CD8-positive, alpha-beta memory T cell (primary cell): ENCODE data around the gene COQ9. TPM values are rescaled to one million over a fixed set of nuclear protein-coding genes. Genes with fewer than 3 reads are reported as not detected.
A peak's percentile ranks its signal among the peaks of the same experiment; 100 is the strongest.

Source experiments
- CTCF ChIA-PET: fragments of 350-600 bp; sonication (Branson Sonifier 250); formaldehyde crosslinking; loops from one replicate; lab custom pipeline; 2021; ENCODE audit warnings: antibody characterized with exemption; lab: Charles Lee
- POLR2A ChIA-PET: fragments of 350-600 bp; sonication (Branson Sonifier 250); formaldehyde crosslinking; loops from one replicate; lab custom pipeline; 2021; ENCODE audit warnings: antibody characterized with exemption; lab: Charles Lee
- DNase-seq, 5 donors: peaks; one replicate each; pipeline versions ENCODE4 v3.0.0 to v3.0.0-alpha.2; 2020 to 2022; ENCODE audit warnings: mixed read lengths in 1 of 5
- H3K27ac ChIP-seq: one replicate; pipeline ENCODE4 v1.7.0; 2013; ENCODE audit warnings: low read depth, mild to moderate bottlenecking, low read length, moderate library complexity
- H3K27me3 ChIP-seq: 2 replicates; pipeline ENCODE4 v1.7.0; 2013; ENCODE audit warnings: low read length, mild to moderate bottlenecking; ENCODE audit not compliant: insufficient read depth, poor library complexity, severe bottlenecking
- H3K36me3 ChIP-seq: 2 replicates; pipeline ENCODE4 v1.7.0; 2013; ENCODE audit warnings: mild to moderate bottlenecking, low read length, moderate library complexity; ENCODE audit not compliant: insufficient read depth
- H3K4me1 ChIP-seq: 2 replicates; pipeline ENCODE4 v1.7.0; 2013; ENCODE audit warnings: mild to moderate bottlenecking, low read length, moderate library complexity; ENCODE audit not compliant: insufficient read depth
- H3K4me3 ChIP-seq: 2 replicates; pipeline ENCODE4 v1.7.0; 2013; ENCODE audit warnings: mild to moderate bottlenecking, low read length
- H3K9me3 ChIP-seq: 2 replicates; pipeline ENCODE4 v1.7.0; 2013; ENCODE audit warnings: mild to moderate bottlenecking, low read length
- H3K27ac Mint-ChIP-seq, 8 donors: one replicate each; pipeline ENCODE4 v1.8.0; 2020 to 2021; ENCODE audit warnings: mixed read lengths in 8 of 8, mild to moderate bottlenecking in 6 of 8, inconsistent platforms in 3 of 8, moderate library complexity in 3 of 8
- H3K27me3 Mint-ChIP-seq, 2 donors: one replicate each; pipeline ENCODE4 v1.8.0; 2020 to 2021; ENCODE audit warnings: mixed read lengths in 2 of 2, mild to moderate bottlenecking in 1 of 2, moderate library complexity in 1 of 2
- H3K36me3 Mint-ChIP-seq, 3 donors: one replicate each; pipeline ENCODE4 v1.8.0; 2020 to 2021; ENCODE audit warnings: mixed read lengths in 3 of 3, inconsistent platforms in 1 of 3, mild to moderate bottlenecking in 1 of 3
- H3K4me1 Mint-ChIP-seq, 3 donors: one replicate each; pipeline ENCODE4 v1.8.0; 2020 to 2021; ENCODE audit warnings: mixed read lengths in 3 of 3, inconsistent platforms in 1 of 3, mild to moderate bottlenecking in 1 of 3
- H3K4me3 Mint-ChIP-seq, 7 donors: one replicate each; pipeline ENCODE4 v1.8.0; 2020 to 2021; ENCODE audit warnings: mixed read lengths in 7 of 7, mild to moderate bottlenecking in 6 of 7, moderate library complexity in 4 of 7, inconsistent platforms in 2 of 7
- H3K9me3 Mint-ChIP-seq, 5 donors: one replicate each; pipeline ENCODE4 v1.8.0; 2020 to 2022; ENCODE audit warnings: mixed read lengths in 5 of 5, mild to moderate bottlenecking in 3 of 5, moderate library complexity in 2 of 5, inconsistent platforms in 1 of 5
- polyA plus RNA-seq: library from polyadenylated mRNA; unstranded; fragments of 300-500 nt; fragmentation: Illumina TruSeq; gene quantifications from one replicate; pipeline ENCODE4 v1.2.3, GENCODE V29; 2021
- total RNA-seq, 2 experiments: library from RNA; stranded (reverse); gene quantifications; one replicate each; pipeline ENCODE4 v1.2.3, GENCODE V29; 2021

Gene COQ9
- total and polyA plus RNA-seq, 3 experiments from 2014 or later = 28.4 to 51.9 (median 50.5) TPM

DNA sequence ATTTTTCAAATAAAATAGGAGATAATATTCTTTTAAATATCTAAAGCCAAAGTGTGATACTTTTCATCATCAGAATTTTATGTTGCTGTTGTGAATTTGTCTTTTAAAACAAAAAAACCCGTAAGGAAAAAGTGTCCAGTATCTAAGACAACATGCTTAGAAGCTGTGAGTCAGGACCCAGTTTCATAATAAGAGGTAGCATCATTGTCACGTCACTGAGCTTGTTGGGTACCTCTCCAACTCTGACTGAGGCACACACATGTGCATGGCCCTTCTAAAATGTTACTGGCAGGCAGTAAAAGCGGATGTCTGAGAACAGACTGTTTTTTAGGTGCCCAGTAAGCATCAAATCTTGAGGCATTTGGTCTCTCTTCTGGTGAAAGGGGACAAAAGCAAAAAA, 2.6 kb upstream of the COQ9 start:
- peak overlapping the region in 1 of 8 donors; percentile 79 for H3K27ac Mint-ChIP-seq
- H3K4me1 Mint-ChIP-seq = peaks cover 27 to 47% (median 35%) of the 10 kb centered on the region in 3 donors

DNA sequence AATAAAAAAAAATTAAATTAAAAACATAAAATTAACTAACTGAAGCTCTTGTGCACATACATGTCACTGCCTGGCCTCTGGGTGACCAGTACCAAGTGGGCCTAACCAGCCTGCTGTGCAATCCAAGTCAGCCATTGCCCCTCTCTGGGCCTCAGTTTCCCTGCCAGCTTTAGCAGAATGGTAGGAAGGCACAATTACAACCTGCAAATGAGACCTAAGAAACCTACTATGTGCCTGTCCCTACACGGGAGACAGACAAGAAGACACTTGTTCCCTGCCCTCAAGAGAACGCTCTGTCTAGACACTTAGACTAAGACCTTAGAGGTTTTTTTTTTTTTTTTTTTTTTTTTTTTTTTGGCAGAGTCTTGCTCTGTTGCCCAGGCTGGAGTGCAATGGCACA, 1.8 kb upstream of the COQ9 start:
- Mint-ChIP-seq H3K4me1 (peaks cover 28 to 49% (median 37%) of the 10 kb centered on the region in 3 donors), H3K27me3 (no peaks in the 10 kb centered on the region), H3K9me3 (peaks cover under 1 to 4% (median 3%) of the 10 kb centered on the region in 5 donors), H3K36me3 (peaks cover 6 to 27% (median 7%) of the 10 kb centered on the region in 3 donors), H3K27ac (peak overlapping the region in 1 of 8 donors; percentile 47), H3K4me3 (peak overlapping the region in 5 of 7 donors; percentile 37 to 97 (median 68))
- Histone ChIP-seq H3K27ac (no peak overlapping the region), H3K4me3 (no peak overlapping the region), H3K9me3 (no peaks in the 10 kb centered on the region), H3K36me3 (peaks cover 6% of the 10 kb centered on the region), H3K4me1 (peaks cover 26% of the 10 kb centered on the region), H3K27me3 (no peaks in the 10 kb centered on the region)
- DNase-seq = no peak
- CTCF ChIA-PET = interaction anchor here (1.3 kb wide), 1 partner anchor 74 kb away, joined by 3 read pairs; no protein-coding TSS in a partner anchor
- POLR2A ChIA-PET = interaction anchor here (0.6 kb wide), 1 partner anchor 32 kb away, joined by 8 read pairs; no protein-coding TSS in a partner anchor

More for the DNA sequence above, 2.6 kb upstream of the COQ9 start:
- POLR2A ChIA-PET = no interaction called here
- H3K36me3 Mint-ChIP-seq = peaks cover 14 to 33% (median 15%) of the 10 kb centered on the region in 3 donors
- no peak for DNase-seq
- Histone ChIP-seq H3K4me3 (no peak overlapping the region), H3K27me3 (no peaks in the 10 kb centered on the region), H3K27ac (no peak overlapping the region), H3K9me3 (no peaks in the 10 kb centered on the region), H3K36me3 (peaks cover 11% of the 10 kb centered on the region), H3K4me1 (peaks cover 26% of the 10 kb centered on the region)
- peaks cover 9 to 12% (median 9%) of the 10 kb centered on the region in 5 donors for H3K9me3 Mint-ChIP-seq
- H3K27me3 Mint-ChIP-seq = no peaks in the 10 kb centered on the region
- CTCF ChIA-PET = interaction anchor here (1.0 to 1.3 kb wide), 2 partner anchors 18 to 75 kb away, joined by 3 to 6 read pairs; partner anchors contain the start of gene POLR2C
- H3K4me3 Mint-ChIP-seq = peak overlapping the region in 2 of 7 donors; percentile 33 to 55

DNA sequence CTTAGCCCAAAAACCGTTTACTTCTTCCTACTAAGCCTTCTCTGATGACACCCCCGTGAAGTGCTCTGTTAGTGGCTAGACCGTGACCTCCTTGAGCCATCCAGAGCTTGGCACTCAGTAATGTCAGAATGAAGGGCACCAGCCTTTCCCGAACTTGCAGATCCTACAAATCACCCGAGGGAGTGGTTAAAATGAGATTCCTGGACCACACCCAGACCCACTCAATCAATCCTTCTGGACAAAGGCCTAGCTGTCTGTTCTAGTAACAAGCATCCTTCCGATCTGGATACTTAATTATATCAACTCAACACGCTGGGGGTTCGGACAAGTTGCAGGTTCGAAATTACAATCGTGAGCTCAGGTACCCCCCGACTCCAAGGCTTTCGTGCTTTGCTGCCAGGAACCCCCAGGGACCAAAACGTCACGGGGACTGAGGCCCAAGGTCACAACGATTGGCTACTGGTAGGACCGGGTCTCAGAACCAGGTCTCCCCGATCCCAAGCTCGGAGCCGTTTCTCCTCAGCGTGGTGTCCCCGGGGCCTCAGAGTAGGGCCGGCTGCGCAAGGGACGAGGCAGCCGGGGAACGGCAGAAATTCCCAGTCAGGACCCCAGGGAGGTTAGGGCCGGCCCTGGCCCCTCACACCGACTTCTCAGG, 621 bp upstream of the COQ9 start:
- peak overlapping the region; percentile 93 for H3K4me3 ChIP-seq
- POLR2A ChIA-PET = interaction anchor here (0.8 to 2.6 kb wide), 7 partner anchors 14 to 515 kb away, joined by 3 to 22 read pairs (median 4); partner anchors contain the start of genes DOK4, HERPUD1, KATNB1 and POLR2C
- CTCF ChIA-PET = interaction anchor here (1.4 to 4.3 kb wide), 7 partner anchors 12 to 146 kb away, joined by 4 to 34 read pairs (median 5); partner anchors contain the start of gene POLR2C
- H3K4me1 ChIP-seq = peaks cover 26% of the 10 kb centered on the region
- H3K9me3 ChIP-seq = no peaks in the 10 kb centered on the region
- peak in 2 of 5 donors; percentile 12 to 50 for DNase-seq
- no peaks in the 10 kb centered on the region for H3K9me3 Mint-ChIP-seq
- peak overlapping the region; percentile 88 for H3K27ac ChIP-seq
- H3K4me1 Mint-ChIP-seq = peaks cover 28 to 46% (median 37%) of the 10 kb centered on the region in 3 donors
- H3K27ac Mint-ChIP-seq = peak overlapping the region; percentile 78 to 95 (median 92)
- H3K36me3 Mint-ChIP-seq = peaks cover 0 to 22% (median 2%) of the 10 kb centered on the region in 3 donors
- peaks cover 8% of the 10 kb centered on the region for H3K36me3 ChIP-seq
- no peaks in the 10 kb centered on the region for H3K27me3 Mint-ChIP-seq
- peak overlapping the region; percentile 88 to 97 (median 90) for H3K4me3 Mint-ChIP-seq
- no peaks in the 10 kb centered on the region for H3K27me3 ChIP-seq

DNA sequence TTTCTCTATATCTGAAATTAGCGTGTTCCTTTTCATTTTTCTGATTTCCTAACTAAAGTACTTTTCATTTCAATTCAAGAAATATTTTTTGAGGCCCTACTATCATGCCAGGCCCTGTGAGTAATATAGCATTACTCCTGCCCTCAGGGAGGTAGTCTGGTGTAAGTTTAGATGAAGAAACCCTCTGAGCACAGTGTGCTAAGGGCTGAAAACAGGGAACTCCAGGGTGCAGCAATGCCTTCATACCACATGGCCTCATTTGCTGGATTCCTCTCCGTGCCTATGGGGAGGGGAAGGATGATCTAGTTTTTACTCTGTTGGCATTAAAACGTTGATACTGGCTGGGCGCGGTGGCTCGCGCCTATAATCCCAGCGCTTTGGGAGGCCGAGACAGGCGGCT, 4.7 kb downstream of the COQ9 start:
- H3K27me3 Mint-ChIP-seq = no peaks in the 10 kb centered on the region
- DNase-seq = no peak
- CTCF ChIA-PET = interaction anchor here (0.8 kb wide), 1 partner anchor 10 kb away, joined by 5 read pairs; the partner anchor contains the start of gene POLR2C
- Histone ChIP-seq H3K9me3 (no peaks in the 10 kb centered on the region), H3K27me3 (no peaks in the 10 kb centered on the region), H3K36me3 (peaks cover 45% of the 10 kb centered on the region), H3K4me3 (no peak overlapping the region), H3K27ac (no peak overlapping the region), H3K4me1 (peaks cover 15% of the 10 kb centered on the region)
- H3K36me3 Mint-ChIP-seq = peaks cover 0 to 58% (median 13%) of the 10 kb centered on the region in 3 donors
- POLR2A ChIA-PET = interaction anchor here (0.6 kb wide), 1 partner anchor 8 kb away, joined by 3 read pairs; no protein-coding TSS in a partner anchor
- H3K4me1 Mint-ChIP-seq = peaks cover 13 to 22% (median 19%) of the 10 kb centered on the region in 3 donors
- H3K4me3 Mint-ChIP-seq = no peak overlapping the region
- no peaks in the 10 kb centered on the region for H3K9me3 Mint-ChIP-seq
- no peak overlapping the region for H3K27ac Mint-ChIP-seq

DNA sequence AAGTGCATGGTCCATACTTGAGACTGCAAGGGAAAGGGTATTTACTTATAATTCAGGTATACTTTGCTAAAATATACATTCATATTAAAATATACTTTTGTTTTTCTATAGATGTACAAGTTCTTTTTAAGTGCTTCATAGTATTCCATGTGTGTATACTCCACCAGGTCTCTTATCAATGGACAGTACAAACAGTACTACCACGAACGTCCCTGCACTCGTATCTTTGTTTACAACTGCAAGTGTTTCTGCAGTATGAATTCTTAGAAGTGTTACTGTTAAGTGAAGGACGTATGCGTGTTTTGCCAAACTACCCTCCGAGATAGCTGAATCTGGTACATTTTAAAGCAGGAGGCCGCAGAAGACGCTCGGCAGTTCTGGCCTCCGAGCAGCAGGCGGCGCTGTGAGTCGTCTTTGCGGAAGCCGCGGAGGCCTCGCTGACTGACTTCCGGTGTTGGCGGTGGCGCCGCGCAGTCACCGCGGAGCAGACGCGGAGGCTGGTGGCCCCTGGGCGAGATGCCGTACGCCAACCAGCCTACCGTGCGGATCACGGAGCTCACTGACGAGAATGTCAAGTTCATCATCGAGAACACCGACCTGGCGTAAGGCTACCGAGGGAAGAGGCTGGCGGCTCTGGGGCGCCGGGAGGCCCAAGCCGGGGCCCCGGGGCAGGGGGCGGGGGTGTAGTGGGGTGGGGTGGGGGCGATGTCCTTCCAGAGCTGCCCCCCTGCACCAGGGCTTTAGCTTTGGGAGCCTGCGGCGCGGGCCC, 15.1 kb downstream of the COQ9 start, which contains the start of gene POLR2C:
POLR2C (plus strand) TSS at position 471 of the 769 bp plus-strand sequence; CDS start at position 517, 46 bp downstream.
- Mint-ChIP-seq H3K9me3 (no peaks in the 10 kb centered on the region), H3K36me3 (peaks cover 3 to 81% (median 11%) of the 10 kb centered on the region in 3 donors), H3K4me1 (peaks cover 36 to 39% (median 38%) of the 10 kb centered on the region in 3 donors), H3K27me3 (peaks cover 0 to 4% of the 10 kb centered on the region in 2 donors), H3K4me3 (peak within 1 kb of the TSS; percentile 85 to 100 (median 99)), H3K27ac (peak within 1 kb of the TSS; percentile 58 to 100 (median 99))
- ChIA-PET POLR2A (interaction anchor here (1.2 to 2.5 kb wide), 7 partner anchors 15 to 273 kb away, joined by 4 to 22 read pairs (median 5); partner anchors contain the start of genes CCDC102A, CIAPIN1, COQ9 and DOK4), CTCF (interaction anchor here (0.7 to 2.4 kb wide), 22 partner anchors 9 to 162 kb away, joined by 3 to 34 read pairs (median 4); partner anchors contain the start of genes CCDC102A, CIAPIN1, COQ9 and DOK4)
- Histone ChIP-seq H3K27me3 (no peaks in the 10 kb centered on the region), H3K36me3 (peaks cover 29% of the 10 kb centered on the region), H3K27ac (peak within 1 kb of the TSS; percentile 81), H3K4me3 (peak within 1 kb of the TSS; percentile 92), H3K9me3 (no peaks in the 10 kb centered on the region), H3K4me1 (peaks cover 19% of the 10 kb centered on the region)
- peak; percentile 87 to 94 (median 89) for DNase-seq

DNA sequence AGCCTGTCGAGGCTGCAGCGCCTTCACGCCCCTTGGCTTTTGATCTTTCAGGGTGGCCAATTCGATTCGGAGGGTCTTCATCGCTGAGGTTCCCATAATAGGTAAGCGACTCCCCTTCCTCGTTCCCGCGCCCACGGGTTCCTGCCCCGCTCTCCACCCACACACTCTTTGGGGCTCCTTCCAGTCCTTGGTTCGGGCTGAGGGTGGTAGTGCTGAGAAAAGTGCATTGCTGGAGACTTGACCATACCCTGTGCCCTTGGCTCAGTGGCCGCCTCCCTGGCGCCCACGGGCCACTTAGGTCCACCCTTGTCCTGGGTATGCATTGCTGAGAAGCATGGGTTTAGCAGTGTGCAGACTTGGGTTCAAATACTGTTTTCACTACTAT, 15.7 kb downstream of the COQ9 start:
- POLR2A ChIA-PET = interaction anchor here (1.2 to 2.5 kb wide), 7 partner anchors 15 to 273 kb away, joined by 4 to 22 read pairs (median 5); partner anchors contain the start of genes CCDC102A, CIAPIN1, COQ9 and DOK4
- peak overlapping the region; percentile 81 for H3K27ac ChIP-seq
- CTCF ChIA-PET = interaction anchor here (0.8 to 2.4 kb wide), 18 partner anchors 8 to 159 kb away, joined by 3 to 34 read pairs (median 5); partner anchors contain the start of genes CCDC102A, CIAPIN1, COQ9 and DOK4

DNA sequence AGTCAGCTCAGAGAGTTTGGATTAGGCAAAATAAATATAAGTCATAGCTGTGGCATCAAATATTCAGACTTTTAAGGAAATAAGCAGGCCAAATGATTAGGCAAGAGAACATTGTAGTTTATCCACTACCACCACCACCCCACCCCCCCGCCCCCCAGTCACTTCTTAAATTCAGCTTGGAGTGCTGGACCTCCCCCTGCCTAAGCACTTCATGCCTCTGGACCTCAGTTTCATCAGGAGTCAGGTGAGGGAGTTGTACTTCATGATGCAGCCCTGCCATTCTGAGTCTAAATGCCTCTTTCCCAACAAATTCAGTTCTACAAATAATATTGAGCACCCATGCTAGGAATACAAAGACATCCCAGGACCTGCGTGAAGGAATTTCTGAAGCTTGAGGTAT, 17.2 kb downstream of the COQ9 start:
- Histone ChIP-seq H3K36me3 (peaks cover 38% of the 10 kb centered on the region), H3K27ac (no peak overlapping the region), H3K4me1 (peaks cover 19% of the 10 kb centered on the region), H3K9me3 (no peaks in the 10 kb centered on the region), H3K27me3 (no peaks in the 10 kb centered on the region), H3K4me3 (no peak overlapping the region)
- H3K4me3 Mint-ChIP-seq = peak overlapping the region in 3 of 7 donors; percentile 61 to 100 (median 85)
- H3K36me3 Mint-ChIP-seq = peaks cover 3 to 82% (median 11%) of the 10 kb centered on the region in 3 donors
- POLR2A ChIA-PET = interaction anchor here (0.9 to 1.0 kb wide), 2 partner anchors 8 to 17 kb away, joined by 3 to 4 read pairs; partner anchors contain the start of gene COQ9
- H3K9me3 Mint-ChIP-seq = no peaks in the 10 kb centered on the region
- peak overlapping the region in 7 of 8 donors; percentile 0 to 100 (median 74) for H3K27ac Mint-ChIP-seq
- no peak for DNase-seq
- peaks cover 0 to 4% of the 10 kb centered on the region in 2 donors for H3K27me3 Mint-ChIP-seq
- CTCF ChIA-PET = interaction anchor here (0.8 to 1.4 kb wide), 4 partner anchors 10 to 164 kb away, joined by 3 to 4 read pairs (median 3); no protein-coding TSS in a partner anchor
- H3K4me1 Mint-ChIP-seq = peaks cover 36 to 45% (median 41%) of the 10 kb centered on the region in 3 donors

More for the DNA sequence above, 15.7 kb downstream of the COQ9 start:
- Histone ChIP-seq H3K36me3 (peaks cover 28% of the 10 kb centered on the region), H3K4me1 (peaks cover 19% of the 10 kb centered on the region), H3K4me3 (peak overlapping the region; percentile 92), H3K27me3 (no peaks in the 10 kb centered on the region), H3K9me3 (no peaks in the 10 kb centered on the region)
- Mint-ChIP-seq H3K27me3 (peaks cover 0 to 4% of the 10 kb centered on the region in 2 donors), H3K9me3 (no peaks in the 10 kb centered on the region), H3K36me3 (peaks cover 3 to 81% (median 10%) of the 10 kb centered on the region in 3 donors), H3K4me1 (peaks cover 36 to 42% (median 41%) of the 10 kb centered on the region in 3 donors), H3K27ac (peak overlapping the region; percentile 58 to 100 (median 99)), H3K4me3 (peak overlapping the region; percentile 85 to 100 (median 99))
- no peak for DNase-seq
